ENCODE results near the gene TXNDC5.
"Not testable (repeated sequence)": the region's sequence is repeated elsewhere in the genome, so short reads cannot be mapped to it uniquely, and the experiment has no call there.

DNA sequence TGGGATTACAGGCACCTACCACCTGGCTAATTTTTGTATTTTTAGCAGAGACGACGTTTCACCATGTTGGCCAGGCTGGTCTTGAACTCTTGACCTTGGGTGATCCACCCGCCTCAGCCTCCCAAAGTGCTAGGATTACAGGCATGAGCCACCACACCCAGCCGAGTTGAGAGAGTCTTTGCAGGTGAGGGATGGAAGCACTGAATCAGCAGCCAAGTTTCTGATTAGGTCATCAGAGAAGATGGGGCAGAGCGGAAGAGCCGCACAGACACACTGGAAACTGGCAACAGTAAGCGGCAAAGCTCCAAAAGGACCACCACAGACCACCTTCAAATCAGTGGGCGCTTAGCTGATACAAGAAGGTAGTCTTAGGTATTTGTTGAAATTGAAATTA is 12.4 kb downstream of the TXNDC5 start:
- TF ChIP-seq, protein P1, sequence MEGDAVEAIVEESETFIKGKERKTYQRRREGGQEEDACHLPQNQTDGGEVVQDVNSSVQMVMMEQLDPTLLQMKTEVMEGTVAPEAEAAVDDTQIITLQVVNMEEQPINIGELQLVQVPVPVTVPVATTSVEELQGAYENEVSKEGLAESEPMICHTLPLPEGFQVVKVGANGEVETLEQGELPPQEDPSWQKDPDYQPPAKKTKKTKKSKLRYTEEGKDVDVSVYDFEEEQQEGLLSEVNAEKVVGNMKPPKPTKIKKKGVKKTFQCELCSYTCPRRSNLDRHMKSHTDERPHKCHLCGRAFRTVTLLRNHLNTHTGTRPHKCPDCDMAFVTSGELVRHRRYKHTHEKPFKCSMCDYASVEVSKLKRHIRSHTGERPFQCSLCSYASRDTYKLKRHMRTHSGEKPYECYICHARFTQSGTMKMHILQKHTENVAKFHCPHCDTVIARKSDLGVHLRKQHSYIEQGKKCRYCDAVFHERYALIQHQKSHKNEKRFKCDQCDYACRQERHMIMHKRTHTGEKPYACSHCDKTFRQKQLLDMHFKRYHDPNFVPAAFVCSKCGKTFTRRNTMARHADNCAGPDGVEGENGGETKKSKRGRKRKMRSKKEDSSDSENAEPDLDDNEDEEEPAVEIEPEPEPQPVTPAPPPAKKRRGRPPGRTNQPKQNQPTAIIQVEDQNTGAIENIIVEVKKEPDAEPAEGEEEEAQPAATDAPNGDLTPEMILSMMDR (IDR thresholded peaks at IDR 0.05 in 8 of 11, conservative IDR thresholded peaks at IDR 0.05 in 3 of 11): not testable (repeated sequence)
- TF ChIP-seq POLR2A (IDR thresholded peaks at IDR 0.05): not testable (repeated sequence)

Data from spleen (tissue), 7 donors.